OCI-LY3 (cell line): ENCODE data around the gene DYNC1LI1.
"Not testable (repeated sequence)": the region's sequence is repeated elsewhere in the genome, so short reads cannot be mapped to it uniquely, and the experiment has no call there.

Experiments
- H2AFZ ChIP-seq: fragments of 200-600, 300-600 bp; shearing (Covaris generic); 2 replicates; pipeline ENCODE4 v1.6.0; 2014; ENCODE audit warnings: antibody characterized with exemption, low read depth, low read length
- H3K27ac ChIP-seq: fragments of 200-600, 300-600 bp; sonication (generic); 2 replicates; pipeline ENCODE4 v1.5.1; 2014; ENCODE audit warnings: mild to moderate bottlenecking, low read length, moderate library complexity, mixed read lengths
- H3K27me3 ChIP-seq: fragments of 200-600, 300-600 bp; sonication (generic); 2 replicates; pipeline ENCODE4 v1.6.1; 2014; ENCODE audit warnings: low read depth, low read length, mixed read lengths
- H3K36me3 ChIP-seq: fragments of 200-600, 300-600 bp; sonication (generic); replicated peaks from 2 replicates; pipeline ENCODE3; 2014; ENCODE audit warnings: low read depth, low read length, mixed read lengths
- H3K4me1 ChIP-seq: fragments of 300-600, 200-600 bp; sonication (generic); 2 replicates; pipeline ENCODE4 v1.6.1; 2014; ENCODE audit warnings: low read length, mixed read lengths
- H3K4me2 ChIP-seq: fragments of 200-600, 300-600 bp; sonication (generic); 2 replicates; pipeline ENCODE4 v1.6.1; 2014; ENCODE audit warnings: low read length, mixed read lengths
- H3K4me3 ChIP-seq: fragments of 300-600, 200-600 bp; sonication (generic); 2 replicates; pipeline ENCODE4 v1.5.1; 2014; ENCODE audit warnings: antibody characterized with exemption, mild to moderate bottlenecking, low read length, moderate library complexity
- H3K79me2 ChIP-seq: fragments of 300-600, 200-600 bp; shearing (Covaris generic); 2 replicates; pipeline ENCODE4 v1.6.1; 2014; ENCODE audit warnings: mild to moderate bottlenecking, low read length, mixed read lengths
- H3K9ac ChIP-seq: fragments of 300-600, 200-600 bp; shearing (Covaris generic); 2 replicates; pipeline ENCODE4 v1.6.0; 2014; ENCODE audit warnings: mild to moderate bottlenecking, low read length, moderate library complexity
- H3K9me3 ChIP-seq: fragments of 200-600, 300-600 bp; shearing (Covaris generic); 2 replicates; pipeline ENCODE4 v1.6.1; 2014; ENCODE audit warnings: low read length, mixed read lengths; ENCODE audit not compliant: insufficient read depth
- H4K20me1 ChIP-seq: fragments of 200-600, 300-600 bp; sonication (generic); 2 replicates; pipeline ENCODE4 v1.6.1; 2016; ENCODE audit warnings: low read length, mixed read lengths; ENCODE audit not compliant: insufficient read depth
- EZH2phosphoT487 ChIP-seq: fragments of 200-600 bp; shearing (Covaris generic); IDR thresholded peaks from 2 replicates; pipeline ENCODE4 v1.6.1; 2018; ENCODE audit warnings: antibody characterized with exemption, mixed run types, low read depth
- TF ChIP-seq, protein P1 (sequence below): fragments of 200-600, 300-600 bp; sonication (generic); IDR thresholded peaks from 2 replicates; pipeline ENCODE4 v1.5.1; 2014; ENCODE audit warnings: antibody characterized with exemption, low read length, low read depth

The DYNC1LI1 gene

DNA sequence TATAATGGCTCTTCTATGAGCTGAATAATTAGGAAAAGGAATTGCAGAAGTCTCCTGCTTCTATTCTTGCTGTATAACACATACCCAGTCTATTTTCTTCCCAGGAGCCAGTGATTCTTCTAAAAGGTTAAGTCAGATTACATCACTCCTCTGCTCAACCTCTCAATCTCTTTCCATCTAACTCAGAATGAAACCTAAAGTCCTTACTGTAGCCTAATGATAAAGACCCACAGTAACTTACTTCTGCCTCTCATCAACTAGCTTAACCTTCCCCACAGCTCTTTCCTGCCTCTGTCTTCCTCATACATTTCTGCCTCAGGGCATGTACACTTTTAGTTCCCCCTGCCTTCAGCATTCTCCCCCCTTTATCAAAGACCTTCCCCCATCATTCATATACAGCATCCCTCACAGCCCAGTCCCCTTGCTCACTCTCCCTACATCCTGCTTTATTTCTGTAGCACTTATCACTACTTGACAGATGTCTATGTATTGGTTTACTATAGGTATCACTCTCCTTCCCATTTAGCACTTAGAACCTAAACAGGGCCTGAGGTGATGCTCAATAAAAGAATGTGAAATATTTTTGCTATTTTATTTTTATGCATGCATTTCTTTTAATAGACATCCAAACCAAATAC is 39.5 kb downstream of the DYNC1LI1 start:
- TF ChIP-seq, protein P1, sequence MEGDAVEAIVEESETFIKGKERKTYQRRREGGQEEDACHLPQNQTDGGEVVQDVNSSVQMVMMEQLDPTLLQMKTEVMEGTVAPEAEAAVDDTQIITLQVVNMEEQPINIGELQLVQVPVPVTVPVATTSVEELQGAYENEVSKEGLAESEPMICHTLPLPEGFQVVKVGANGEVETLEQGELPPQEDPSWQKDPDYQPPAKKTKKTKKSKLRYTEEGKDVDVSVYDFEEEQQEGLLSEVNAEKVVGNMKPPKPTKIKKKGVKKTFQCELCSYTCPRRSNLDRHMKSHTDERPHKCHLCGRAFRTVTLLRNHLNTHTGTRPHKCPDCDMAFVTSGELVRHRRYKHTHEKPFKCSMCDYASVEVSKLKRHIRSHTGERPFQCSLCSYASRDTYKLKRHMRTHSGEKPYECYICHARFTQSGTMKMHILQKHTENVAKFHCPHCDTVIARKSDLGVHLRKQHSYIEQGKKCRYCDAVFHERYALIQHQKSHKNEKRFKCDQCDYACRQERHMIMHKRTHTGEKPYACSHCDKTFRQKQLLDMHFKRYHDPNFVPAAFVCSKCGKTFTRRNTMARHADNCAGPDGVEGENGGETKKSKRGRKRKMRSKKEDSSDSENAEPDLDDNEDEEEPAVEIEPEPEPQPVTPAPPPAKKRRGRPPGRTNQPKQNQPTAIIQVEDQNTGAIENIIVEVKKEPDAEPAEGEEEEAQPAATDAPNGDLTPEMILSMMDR = no peak
- TF ChIP-seq EZH2phosphoT487 = no peak
- peaks cover 42% of the 10 kb centered on the region for H3K36me3 ChIP-seq
- no peaks in the 10 kb centered on the region for H3K79me2 ChIP-seq
- H3K27me3 ChIP-seq = no peaks in the 10 kb centered on the region
- H3K9me3 ChIP-seq = no peaks in the 10 kb centered on the region
- H2AFZ ChIP-seq = no peak overlapping the region
- no peak overlapping the region for H3K27ac ChIP-seq
- H3K4me3 ChIP-seq = no peak overlapping the region
- H4K20me1 ChIP-seq = no peaks in the 10 kb centered on the region
- no peak overlapping the region for H3K9ac ChIP-seq
- no peak overlapping the region for H3K4me2 ChIP-seq
- H3K4me1 ChIP-seq = 0 out of 2 replicates have a peak, but pooled peaks cover 3% of the 10 kb centered on the region

DNA sequence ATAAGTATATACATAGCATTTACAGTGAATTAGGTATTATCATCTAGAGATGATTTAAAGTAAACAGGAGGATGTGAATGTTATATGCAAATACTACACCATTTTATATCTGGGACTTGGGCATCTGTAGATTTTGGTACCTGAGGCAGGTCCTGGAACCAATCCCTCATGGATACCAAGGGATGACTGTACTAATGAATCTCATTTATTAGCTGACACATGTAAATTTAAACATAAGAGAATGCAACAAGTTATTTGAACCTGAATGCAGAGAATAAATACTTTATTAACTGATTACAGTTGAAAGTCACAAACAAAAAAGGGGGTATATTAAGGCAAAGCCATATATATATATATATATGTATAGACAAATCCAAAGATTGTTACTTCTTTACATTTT is 44.9 kb downstream of the DYNC1LI1 start:
- H3K36me3 ChIP-seq = peaks cover 54% of the 10 kb centered on the region
- TF ChIP-seq, protein P1 = no peak
- no peak for TF ChIP-seq EZH2phosphoT487

DNA sequence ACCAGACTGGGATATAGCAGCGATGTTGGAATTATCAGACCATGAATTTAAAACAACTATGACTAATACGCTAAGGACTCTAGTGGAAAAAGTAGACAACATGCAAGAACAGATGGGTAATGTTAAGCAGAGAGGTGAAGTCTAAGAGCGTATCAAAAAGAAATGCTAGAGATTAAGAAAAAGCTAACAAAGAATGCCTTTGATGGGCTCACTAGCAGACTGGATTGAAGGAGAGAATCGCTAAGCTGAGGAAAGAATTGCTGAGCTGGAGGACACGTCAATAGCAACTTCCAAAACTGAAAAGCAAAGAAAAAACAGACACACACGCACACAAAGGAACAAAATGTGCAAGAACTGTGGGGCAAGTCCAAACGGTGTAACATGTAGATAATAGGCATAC is 48.0 kb downstream of the DYNC1LI1 start:
- Histone ChIP-seq H3K9me3 (no peaks in the 10 kb centered on the region), H3K79me2 (no peaks in the 10 kb centered on the region), H3K36me3 (peaks cover 44% of the 10 kb centered on the region), H3K27ac (no peak overlapping the region), H3K4me2 (no peak overlapping the region), H2AFZ (no peak overlapping the region), H3K4me1 (no peaks in the 10 kb centered on the region), H3K27me3 (no peaks in the 10 kb centered on the region), H4K20me1 (no peaks in the 10 kb centered on the region), H3K9ac (no peak overlapping the region), H3K4me3 (no peak overlapping the region)
- no peak for TF ChIP-seq EZH2phosphoT487
- TF ChIP-seq, protein P1 = no peak

More for the DNA sequence above, 44.9 kb downstream of the DYNC1LI1 start:
- H3K27me3 ChIP-seq = no peaks in the 10 kb centered on the region
- no peaks in the 10 kb centered on the region for H4K20me1 ChIP-seq
- H3K9ac ChIP-seq = no peak overlapping the region
- no peak overlapping the region for H2AFZ ChIP-seq
- H3K4me3 ChIP-seq = no peak overlapping the region
- no peaks in the 10 kb centered on the region for H3K4me1 ChIP-seq
- H3K79me2 ChIP-seq = no peaks in the 10 kb centered on the region
- H3K4me2 ChIP-seq = no peak overlapping the region
- no peak overlapping the region for H3K27ac ChIP-seq
- H3K9me3 ChIP-seq = no peaks in the 10 kb centered on the region

DNA sequence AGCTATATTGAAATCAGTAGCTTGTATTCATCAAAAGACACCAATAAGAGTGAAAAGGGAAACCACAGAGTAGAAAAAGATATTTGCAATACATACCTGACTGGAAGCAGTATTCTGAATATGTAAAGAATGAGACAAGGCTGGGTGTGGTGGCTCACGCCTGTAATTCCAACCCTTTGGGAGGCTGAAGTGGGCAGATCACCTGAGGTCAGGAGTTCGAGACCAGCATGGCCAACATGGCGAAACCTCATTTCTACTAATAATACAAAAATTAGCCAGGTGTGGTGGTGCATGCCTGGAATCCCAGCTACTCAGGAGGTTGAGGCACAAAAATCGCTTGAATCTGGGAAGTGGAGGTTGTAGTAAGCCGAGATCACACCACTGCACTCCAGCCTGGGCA is 51.7 kb downstream of the DYNC1LI1 start:
- Histone ChIP-seq H3K36me3 (peaks cover 23% of the 10 kb centered on the region), H3K4me1 (peaks cover 12% of the 10 kb centered on the region)
- not testable (repeated sequence) for H4K20me1 ChIP-seq, H2AFZ ChIP-seq, H3K4me2 ChIP-seq, H3K27me3 ChIP-seq, H3K9me3 ChIP-seq, H3K79me2 ChIP-seq, H3K4me3 ChIP-seq, H3K9ac ChIP-seq, H3K27ac ChIP-seq

DNA sequence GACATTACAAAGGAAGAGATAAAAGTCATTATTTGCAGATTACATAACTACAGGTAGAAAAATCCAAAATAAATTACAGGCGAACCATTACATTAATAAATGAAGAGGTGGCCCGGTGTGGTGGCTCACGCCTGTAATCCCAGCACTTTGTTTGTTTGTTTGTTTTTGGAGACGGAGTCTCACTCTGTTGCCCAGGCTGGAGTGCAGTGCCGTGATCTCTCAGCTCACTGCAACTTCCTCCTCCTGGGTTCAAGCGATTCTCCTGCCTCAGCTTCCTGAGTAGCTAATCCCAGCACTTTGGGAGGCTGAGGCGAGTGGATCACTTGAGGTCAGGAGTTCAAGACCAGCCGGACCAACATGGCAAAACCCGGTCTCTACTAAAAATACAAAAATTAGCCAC is 53.9 kb downstream of the DYNC1LI1 start:
- Histone ChIP-seq H3K36me3 (peaks cover 12% of the 10 kb centered on the region), H2AFZ (peak overlapping the region; percentile 37; the same call in 1 of the 2 replicates), H3K4me3 (peak overlapping the region; percentile 59), H3K4me1 (peaks cover 12% of the 10 kb centered on the region), H3K9ac (peak overlapping the region; percentile 22; the same call in 1 of the 2 replicates), H3K27ac (peak overlapping the region; percentile 53), H3K4me2 (peak overlapping the region; percentile 72)
- not testable (repeated sequence) for H3K9me3 ChIP-seq, H4K20me1 ChIP-seq, H3K79me2 ChIP-seq, H3K27me3 ChIP-seq
